ENCODE data around the gene FOXP1. TPM values are rescaled to one million over a fixed set of nuclear protein-coding genes. Genes with fewer than 3 reads are reported as not detected.

FOXP1 gene
- total and polyA plus RNA-seq, 9 of the 15 experiments (the other 6 are each of a cell fraction or from before 2014, with no cell fraction given) = 7.7 to 34.5 (median 13.7) TPM

GRCh38 chr3:71018799-71019198, 564.7 kb downstream of the FOXP1 start:
- Histone ChIP-seq H3K27me3 (ENCODE audit: control insufficient read depth in 2 of 2, insufficient read depth in 2 of 2, low read length in 2 of 2) (no peaks in the 10 kb centered on the region), H3K36me3 (ENCODE audit: control insufficient read depth, insufficient read depth, low read length) (peaks cover 11% of the 10 kb centered on the region; the same call in 1 of the 3 replicates), H4K20me1 (replicated peaks; ENCODE audit: control insufficient read depth, insufficient read depth, low read length) (no peaks in the 10 kb centered on the region), H3K9ac (ENCODE audit: insufficient read depth in 1 of 2, low read depth in 2 of 2, low read length in 2 of 2) (no peak overlapping the region), H3K9me3 (replicated peaks; ENCODE audit: control insufficient read depth, insufficient read depth, low read depth, low read length) (no peaks in the 10 kb centered on the region), H3K4me2 (ENCODE audit: insufficient read depth, low read length) (no peak overlapping the region), H2AFZ (ENCODE audit: low read depth, low read length) (no peak overlapping the region), H3K4me1 (replicated peaks in 1 of 2; ENCODE audit: control insufficient read depth in 2 of 2, insufficient read depth in 2 of 2, low read length in 2 of 2) (no peaks in the 10 kb centered on the region), H3K9me1 (ENCODE audit: control insufficient read depth, insufficient read depth, low read length) (no peaks in the 10 kb centered on the region), H3K27ac (ENCODE audit: extremely low read depth, low read depth, low read length) (no peak overlapping the region), H3K4me3 (no peak overlapping the region), H3K79me2 (ENCODE audit: control insufficient read depth, insufficient read depth, low read length) (no peaks in the 10 kb centered on the region)
- CTCF ChIA-PET (ENCODE audit: low intra/inter-chr PET ratio) = no interaction called here
- in situ Hi-C loops (cut with MboI) (loop anchor here (25.0 kb wide), 1 partner anchor 569 kb away; the partner anchor contains the start of gene FOXP1), intact Hi-C loops (cut with micrococcal nuclease) (no loop called here)
- 78% methylated on average over 4 of the region's 4 CpGs for WGBS (ENCODE audit: insufficient coverage, low coverage, missing lambda C conversion rate)
- ATAC-seq (no peak), DNase-seq (ENCODE audit: extremely low read depth in 1 of 4, low spot score in 3 of 4) (no peak), FAIRE-seq (no peak)
- BruUV-seq (replicated peaks) = no TSS peak
- POLR2A ChIA-PET = no interaction called here
- TF ChIP-seq ATF3 (IDR thresholded peaks at IDR 0.05) (no peak), ATF3 (CRISPR knock-in tag; conservative IDR thresholded peaks at IDR 0.05) (no peak), ZNF174 (CRISPR knock-in tag; IDR thresholded peaks at IDR 0.05) (no peak), TGIF2 (CRISPR knock-in tag; IDR thresholded peaks at IDR 0.05) (no peak), ZNF655 (CRISPR knock-in tag; IDR thresholded peaks at IDR 0.05) (no peak), RFX1 (IDR thresholded peaks at IDR 0.05) (no peak), ZNF586 (CRISPR knock-in tag; conservative IDR thresholded peaks at IDR 0.05) (no peak), GATAD2B (IDR thresholded peaks at IDR 0.05; ENCODE audit: borderline replicate concordance) (no peak), L3MBTL2 (IDR thresholded peaks at IDR 0.05) (no peak), CBX2 (IDR thresholded peaks at IDR 0.05; ENCODE audit: insufficient read depth, low read length, poor library complexity, severe bottlenecking) (no peak), ZNF165 (CRISPR knock-in tag; IDR thresholded peaks at IDR 0.05; ENCODE audit: borderline replicate concordance) (no peak), ZC3H11A (IDR thresholded peaks at IDR 0.05; ENCODE audit: low read depth, low read length) (no peak), ETV5 (CRISPR knock-in tag; IDR thresholded peaks at IDR 0.05; ENCODE audit: low read depth) (no peak), ZBTB43 (CRISPR knock-in tag; IDR thresholded peaks at IDR 0.05) (no peak), IFI16 (CRISPR knock-in tag; IDR thresholded peaks at IDR 0.05) (no peak), EZH2 (IDR thresholded peaks at IDR 0.05; ENCODE audit: borderline replicate concordance, low read depth, low read length) (no peak), KAT8 (IDR thresholded peaks at IDR 0.05; ENCODE audit: low read depth) (no peak), ZNF444 (CRISPR knock-in tag; IDR thresholded peaks at IDR 0.05) (no peak)
